NCI-H2196 treated with DMSO at 0.1 percent for 48 hours (cell line): ENCODE data around the gene AGFG2.
"Not testable (repeated sequence)": the region's sequence is repeated elsewhere in the genome, so short reads cannot be mapped to it uniquely, and the experiment has no call there.

Experiments
- DNase-seq: peaks from one replicate; lab custom pipeline; 2025; ENCODE audit not compliant: unreplicated experiment; lab: John Stamatoyannopoulos, UW

The AGFG2 gene

DNA sequence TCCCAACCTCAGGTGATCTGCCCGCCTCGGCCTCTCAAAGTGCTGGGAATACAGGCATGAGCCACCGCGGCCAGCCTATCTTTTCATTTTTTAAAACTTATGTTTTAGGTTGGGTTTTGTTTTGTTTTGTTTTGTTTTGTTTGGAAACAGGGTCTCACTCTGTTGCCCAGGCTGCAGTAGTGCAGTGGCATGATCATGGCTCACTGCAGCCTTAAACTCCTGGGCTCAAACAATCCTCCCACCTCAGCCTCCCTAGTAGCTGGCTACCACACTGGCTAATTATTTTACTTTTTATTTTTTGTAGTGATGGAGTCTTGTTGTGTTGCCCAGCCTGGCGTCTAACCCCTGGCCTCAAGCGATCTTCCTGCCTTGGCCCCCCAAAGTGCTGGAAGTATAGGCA is 19.4 kb upstream of the AGFG2 start:
- no peak for DNase-seq

DNA sequence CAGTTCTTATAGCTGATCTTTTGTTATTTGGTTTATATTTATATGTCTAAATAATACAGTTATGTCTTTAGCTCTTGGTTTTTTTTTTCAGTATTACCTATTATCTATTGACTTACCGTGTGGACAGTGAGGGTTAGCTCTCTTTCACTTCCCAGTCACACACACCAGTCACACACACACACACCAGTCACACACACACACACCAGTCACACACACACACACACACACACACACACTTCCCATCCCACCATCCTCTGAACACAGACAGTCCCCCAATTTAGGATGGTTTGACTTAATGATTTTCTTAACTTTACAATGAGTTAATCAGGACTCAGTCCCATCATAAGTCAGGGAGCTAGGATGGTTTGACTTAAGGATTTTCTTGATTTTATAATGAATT is 18.9 kb upstream of the AGFG2 start:
- no peak for DNase-seq

DNA sequence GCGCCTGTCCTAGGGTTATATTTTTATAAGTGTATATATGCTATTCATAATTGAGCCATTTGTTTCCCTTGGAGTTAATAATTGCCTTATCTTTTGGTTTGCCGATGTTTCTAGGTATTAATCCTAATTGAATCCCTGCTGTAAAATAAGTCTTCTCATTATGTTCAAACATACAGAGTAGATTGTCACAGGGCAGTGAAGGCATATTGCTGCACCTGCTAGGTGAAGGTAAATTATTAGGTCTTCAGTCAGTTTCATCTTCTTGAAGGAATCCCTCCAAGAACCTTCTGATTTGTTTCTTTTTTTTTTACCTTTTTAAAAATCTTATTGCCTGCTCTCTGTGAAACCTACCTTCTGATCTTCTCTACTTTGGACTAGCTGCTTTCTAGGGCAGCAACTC is 17.9 kb upstream of the AGFG2 start:
- DNase-seq, result no peak

DNA sequence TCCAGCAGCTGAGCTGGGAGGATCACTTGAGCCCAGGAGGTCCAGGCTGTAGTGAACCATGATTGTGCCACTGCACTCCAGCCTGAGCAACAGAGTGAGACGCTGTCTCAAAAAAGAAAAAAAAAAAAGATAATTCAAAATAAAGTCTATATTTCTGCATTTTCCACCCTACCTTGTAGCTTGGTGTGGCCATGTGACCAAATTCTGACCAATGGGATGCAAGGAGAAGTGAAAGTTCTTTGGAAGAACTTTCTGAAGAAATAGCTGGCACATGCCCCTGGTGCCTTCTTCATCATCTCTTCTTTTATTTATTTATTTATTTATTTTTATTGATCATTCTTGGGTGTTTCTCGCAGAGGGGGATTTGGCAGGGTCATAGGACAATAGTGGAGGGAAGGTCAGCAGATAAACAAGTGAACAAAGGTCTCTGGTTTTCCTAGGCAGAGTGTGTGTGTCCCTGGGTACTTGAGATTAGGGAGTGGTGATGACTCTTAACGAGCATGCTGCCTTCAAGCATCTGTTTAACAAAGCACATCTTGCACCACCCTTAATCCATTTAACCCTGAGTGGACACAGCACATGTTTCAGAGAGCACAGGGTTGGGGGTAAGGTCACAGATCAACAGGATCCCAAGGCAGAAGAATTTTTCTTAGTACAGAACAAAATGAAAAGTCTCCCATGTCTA is 17.0 kb upstream of the AGFG2 start:
- DNase-seq, result not testable (repeated sequence)

DNA sequence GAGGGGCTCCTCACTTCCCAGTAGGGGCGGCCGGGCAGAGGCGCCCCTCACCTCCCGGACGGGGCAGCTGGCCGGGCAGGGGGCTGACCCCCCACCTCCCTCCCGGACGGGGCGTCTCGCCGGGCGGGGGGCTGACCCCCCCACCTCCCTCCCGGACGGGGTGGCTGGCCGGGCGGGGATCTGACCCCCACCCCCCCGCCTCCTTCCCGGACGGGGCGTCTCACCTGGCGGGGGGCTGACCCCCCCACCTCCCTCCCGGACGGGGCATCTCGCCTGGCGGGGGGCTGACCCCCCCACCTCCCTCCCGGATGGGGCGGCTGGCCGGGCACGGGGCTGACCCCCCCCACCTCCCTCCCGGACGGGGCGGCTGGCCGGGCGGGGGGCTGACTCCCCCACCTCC is 15.8 kb upstream of the AGFG2 start:
- not testable (repeated sequence) for DNase-seq

DNA sequence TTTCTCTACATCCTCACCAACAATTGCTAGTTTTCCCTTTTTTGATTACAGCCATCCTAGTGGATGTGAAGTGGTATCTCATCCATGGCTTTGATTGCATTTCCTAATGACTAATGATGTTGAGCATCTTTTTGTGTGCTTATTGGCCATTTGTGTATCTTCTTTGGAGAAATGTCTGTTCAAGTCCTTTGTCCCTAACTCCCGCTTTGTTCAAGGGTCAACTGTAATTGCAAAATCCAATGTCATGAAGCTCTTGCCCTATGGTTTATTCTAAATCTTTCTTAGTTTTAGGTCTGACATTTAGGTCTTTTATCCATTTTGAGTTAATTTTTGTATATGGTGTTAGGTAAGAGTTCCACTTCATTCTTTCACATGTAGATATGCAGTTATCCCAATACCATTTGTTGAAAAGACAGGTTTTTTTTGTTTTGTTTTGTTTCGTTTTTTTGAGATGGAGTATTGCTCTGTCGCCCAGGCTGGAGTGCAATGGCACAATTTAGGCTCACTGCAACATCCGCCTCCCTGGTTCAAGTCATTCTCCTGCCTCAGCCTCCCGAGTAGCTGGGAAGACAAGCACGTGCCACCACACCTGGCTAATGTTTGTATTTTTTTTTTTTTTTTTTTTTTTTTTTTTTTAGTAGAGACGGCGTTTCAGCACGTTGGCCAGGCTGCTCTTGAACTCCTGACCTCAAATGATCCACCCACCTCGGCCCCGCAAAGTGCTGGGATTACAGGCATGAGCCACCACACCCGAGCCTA is 10.7 kb upstream of the AGFG2 start:
- DNase-seq, result not testable (repeated sequence)

DNA sequence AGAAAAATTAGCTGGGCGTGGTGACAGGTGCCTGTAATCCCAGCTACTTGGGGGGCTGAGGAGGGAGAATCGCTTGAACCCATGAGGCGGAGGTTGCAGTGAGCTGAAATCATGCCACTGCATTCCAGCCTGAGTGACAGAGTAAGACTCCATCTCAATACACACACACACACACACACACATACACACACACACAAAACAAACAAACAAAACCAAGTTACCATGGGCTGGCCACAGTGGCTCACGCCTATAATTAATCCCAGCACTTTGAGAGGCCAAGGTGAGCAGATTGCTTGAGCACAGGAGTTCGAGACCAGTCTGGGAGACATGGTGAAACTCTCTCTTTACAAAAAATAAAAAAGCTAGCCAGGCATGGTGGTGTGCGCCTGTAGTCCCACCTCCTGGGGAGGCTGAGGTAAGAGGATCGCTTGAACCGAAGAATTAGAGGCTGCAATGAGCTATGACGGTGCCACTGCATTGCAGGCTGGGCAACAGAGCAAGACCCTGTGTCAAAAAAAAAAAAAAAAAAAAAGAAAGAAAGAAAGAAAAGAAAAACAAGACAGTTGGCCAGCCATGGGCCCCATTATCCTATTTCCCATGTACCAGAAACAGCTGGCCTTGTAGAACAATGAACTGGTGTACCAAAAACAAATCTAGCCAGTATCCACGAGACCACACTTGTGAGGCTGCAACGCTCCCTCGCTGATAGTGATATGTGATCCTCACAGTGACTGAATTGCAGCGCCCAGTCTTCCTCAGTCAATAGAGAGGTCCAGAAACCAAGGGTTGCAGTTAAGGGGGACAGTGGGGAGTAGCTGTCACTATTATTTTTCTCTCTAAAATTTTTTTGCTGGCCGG is 6.6 kb upstream of the AGFG2 start:
- no peak for DNase-seq

DNA sequence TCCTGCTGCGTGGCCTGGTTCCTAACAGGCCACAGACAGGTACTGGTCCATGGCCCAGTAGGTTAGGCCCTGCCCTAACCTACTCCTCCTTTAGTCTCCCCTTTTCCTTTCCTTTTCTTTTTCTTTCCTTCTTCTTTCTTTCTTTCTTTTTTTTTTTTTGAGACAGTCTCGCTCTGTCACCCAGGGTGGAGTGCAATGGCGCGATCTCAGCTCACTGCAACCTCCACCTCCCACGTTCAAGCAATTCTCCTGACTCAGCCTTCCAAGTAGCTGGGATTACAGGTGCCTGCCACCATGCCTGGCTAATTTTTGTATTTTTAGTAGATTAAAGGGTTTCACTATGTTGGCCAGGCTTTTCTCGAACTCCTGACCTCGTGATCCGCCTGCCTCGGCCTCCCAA is 3.0 kb upstream of the AGFG2 start:
- not testable (repeated sequence) for DNase-seq

DNA sequence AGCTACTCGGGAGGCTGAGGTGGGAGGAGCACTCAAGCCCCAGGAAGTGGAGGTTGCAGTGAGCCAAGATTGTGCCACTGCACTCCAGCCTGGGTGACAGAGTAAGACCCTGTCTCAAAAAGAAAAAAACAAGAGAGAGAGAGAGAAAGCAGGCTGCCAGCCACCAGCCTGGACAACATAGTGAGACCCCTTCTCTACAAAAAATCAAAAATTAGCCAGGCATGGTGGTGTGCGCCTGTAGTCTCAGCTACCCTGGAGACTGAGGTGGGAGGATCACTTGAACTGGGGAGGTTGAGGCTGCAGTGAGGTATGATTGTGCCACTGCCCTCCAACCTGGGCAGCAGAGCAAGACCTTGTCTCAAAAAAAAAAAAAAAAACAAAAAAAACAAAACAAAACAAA is 2.3 kb upstream of the AGFG2 start:
- DNase-seq, result not testable (repeated sequence)

DNA sequence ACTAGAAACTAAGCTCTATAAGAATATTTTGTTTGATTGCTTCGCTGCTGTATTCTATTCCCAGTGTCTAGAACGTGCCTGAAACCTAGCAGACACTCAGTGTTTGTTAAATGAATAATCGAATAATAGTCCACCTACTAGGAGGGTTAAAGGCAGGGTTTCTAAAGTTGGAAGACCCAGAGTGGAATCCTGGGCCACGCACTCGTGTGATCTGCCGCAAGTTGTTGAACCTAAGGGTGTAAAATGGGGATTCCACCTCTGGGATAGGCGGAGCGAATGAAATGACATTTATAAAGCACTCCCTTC is 702 bp upstream of the AGFG2 start:
- no peak for DNase-seq

DNA sequence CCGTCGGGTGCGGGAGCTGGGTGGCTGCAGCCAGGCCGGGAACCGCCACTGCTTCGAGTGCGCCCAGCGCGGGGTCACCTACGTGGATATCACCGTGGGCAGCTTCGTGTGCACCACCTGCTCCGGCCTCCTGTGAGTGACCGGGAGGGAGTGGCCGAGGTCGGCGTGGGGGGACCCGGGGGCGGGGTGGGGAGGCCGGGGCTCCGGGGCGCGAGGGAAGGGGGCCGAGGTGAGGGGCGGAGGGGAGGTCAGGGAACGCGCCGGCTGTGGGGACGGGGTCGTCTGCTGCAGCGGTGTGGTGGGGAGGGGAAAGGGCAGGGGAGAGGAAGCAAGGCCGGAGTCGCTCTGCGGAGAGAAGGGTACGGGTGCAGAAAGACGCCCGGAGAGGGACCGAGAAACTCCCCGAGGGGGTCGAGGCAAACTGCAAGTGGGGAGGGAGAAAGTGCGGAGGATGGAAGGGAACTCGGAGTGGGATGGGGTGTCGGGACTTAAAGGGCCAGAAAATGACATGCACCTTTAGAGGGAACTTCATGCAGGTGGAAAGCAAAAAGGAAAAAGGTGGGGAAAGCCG is 518 bp downstream of the AGFG2 start:
- no peak for DNase-seq

DNA sequence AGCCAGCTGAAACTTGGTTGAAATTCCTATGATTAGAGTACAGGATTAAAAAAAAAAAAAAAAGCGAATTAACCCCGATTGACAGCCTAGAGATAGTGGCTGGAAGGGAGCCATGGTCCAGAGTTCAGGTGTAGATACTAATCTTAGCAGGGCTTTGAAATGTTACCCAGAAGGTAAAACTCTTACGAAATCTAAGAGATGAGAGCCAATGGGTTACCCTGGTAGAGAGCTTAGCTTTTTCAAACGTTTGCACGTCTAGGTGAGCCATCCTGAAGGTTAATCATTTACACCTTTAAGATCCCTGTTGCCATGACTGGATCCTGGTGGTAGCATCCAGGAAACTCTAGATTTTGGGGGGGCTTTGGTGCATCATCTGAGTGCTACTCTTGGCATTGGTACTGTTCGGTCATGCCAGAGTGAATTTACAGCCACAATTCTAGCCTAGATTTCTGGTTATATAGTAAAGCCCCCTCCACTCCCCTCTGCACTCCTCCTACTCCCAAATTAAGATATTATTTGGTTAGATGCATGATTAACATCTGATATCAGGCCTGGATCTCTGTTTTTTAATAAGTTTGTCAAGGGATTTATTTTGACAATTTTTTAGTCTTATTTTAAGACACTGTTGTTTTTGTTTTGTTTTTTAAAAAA is 1.2 kb downstream of the AGFG2 start:
- DNase-seq, result no peak

DNA sequence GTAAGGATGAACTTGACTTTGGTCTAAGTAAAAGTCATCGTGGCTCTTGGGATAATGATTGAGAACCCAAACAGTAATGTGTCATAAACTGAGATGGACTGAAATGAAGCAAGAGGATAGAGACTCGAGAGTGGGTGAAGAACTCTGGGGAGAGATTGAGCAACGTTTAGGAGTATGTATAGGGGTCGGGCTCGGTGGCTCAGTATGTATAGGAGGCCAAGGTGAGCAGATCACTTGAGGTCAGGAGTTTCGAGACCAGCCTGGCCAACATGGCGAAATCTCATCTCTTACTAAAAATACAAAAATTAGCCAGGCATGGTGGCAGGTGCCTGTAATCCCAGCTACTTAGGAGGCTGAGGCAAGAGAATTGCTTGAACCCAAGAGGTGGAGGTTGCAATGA is 2.3 kb downstream of the AGFG2 start:
- DNase-seq, result not testable (repeated sequence)

DNA sequence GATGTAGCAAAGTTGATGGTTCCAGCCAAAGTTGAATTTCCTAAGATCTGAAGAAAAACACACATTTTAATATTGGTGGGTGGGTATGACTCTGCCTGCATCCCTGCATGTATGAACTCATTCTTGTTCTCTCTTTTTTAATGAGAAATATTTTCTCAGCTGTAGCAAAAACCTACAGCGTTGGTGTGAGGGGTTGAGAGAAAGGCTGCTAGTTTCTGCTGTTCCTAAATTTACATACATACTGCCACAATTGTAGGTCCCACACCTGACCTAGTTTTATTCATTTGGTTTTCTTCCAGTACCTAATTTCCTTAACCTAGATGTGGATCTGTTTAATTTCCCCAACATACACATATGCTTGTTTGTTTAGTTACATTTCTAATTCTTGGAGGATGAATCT is 4.6 kb downstream of the AGFG2 start:
- no peak for DNase-seq

DNA sequence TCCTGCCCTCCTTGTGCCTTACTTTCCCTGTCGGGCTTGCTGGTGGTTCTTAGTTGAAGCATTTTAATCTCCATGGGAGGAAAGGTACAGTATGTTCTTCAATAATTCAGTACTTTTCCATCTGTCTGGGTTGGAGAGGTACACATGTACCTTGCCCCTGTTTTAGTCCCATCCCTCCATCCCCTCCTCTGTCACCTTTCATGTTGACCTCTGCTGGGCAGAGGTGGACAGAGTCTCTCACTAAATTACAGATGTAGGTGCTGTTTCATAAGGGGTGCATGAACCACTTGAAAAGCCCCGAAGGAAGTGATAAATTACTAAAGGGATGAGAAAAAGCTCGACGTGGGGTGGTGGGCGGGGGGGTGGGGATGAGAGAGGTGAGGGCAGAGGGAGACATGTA is 5.4 kb downstream of the AGFG2 start:
- DNase-seq, result no peak

DNA sequence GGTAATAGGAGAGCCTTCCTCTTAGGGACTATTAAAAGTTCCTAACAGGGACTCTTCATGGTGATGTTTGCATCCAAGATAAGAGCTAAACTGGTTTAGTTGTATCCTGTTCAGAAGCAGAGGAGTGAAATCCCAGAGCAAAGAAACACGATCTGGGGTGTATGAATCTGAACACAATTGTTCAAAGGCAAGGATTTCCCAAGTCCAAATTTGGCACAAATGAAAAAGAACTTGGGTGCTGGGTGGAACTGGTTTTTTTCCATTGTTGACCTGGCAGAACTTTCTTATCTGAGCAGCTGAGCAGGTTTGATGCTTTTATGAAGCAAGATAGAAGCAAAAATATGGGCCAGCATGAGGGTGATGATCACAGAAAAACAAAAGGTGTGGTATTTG is 6.0 kb downstream of the AGFG2 start:
- DNase-seq, result peak; percentile 47

DNA sequence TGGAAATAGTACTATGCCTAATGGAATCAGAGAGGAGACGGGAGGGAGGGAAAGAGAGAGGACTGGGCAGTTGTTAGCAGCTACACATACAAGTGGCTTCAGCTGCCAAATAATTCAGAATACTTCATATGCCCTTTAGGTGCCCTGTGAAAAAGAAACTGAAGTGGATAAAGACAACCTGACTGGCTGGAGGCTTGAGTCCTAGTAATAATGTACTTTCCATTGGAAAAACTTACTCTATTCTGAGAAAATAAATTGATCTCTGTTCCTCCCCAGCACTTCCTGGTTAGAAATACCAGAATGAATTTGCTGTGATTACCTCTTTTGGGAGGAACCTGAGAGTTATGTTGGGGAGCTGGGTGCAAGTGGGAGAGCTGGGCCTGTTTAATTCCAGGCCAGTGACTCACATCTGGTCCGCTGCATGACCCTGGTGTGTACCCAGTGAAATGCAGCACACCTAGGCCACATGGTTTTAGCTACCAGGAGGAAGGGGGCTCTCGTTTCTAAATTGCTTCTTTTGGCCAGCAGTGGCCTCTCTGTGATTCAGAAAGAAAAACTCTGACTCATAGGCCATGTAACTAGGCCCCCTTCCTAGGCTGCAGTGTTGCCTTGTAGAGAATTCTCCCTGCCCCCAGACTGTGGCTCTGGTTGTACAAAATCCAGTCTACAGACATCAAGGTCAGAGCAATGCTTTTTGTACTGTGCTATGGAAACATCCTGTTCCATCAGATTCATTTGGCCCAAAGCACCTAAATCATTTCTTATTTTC is 6.5 kb downstream of the AGFG2 start:
- DNase-seq, result peak; percentile 40

DNA sequence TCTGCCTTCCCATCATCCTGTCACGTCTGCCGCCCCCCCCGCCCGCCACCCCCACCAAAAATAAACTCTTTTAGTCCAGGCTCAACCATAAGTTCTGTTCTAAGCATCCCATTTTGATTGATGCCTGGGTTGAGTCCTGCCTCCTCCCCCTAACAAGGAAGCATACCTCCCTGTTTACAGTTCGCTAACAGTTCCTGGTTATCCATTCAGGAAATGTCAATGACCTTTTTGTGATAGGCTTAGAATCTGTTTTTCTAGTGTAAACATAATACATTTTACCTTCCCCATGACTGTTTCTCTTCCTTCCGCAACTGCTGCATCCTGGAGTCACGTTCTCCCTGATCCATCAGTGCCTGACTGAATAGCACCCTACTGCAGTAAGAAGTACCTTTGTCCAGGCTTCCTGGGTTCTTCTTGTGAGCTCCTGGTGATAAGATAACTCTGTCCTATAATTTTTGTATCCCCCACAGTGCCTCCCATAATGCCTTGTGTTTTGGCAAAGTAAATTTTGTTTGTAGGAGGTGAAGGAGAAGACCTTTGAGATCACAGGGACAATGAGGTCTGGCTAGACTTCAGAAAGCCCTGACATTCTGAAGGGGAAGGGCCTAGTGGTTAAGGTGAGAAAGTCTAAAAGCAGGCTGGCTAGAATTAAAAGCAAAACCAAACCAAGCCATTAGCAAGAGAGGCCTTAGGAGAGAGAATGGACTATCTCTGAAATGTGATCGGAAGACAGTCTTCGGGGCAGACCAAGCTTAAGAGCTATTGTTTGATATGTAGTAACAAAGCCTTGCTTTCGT is 7.3 kb downstream of the AGFG2 start:
- peak; percentile 16 for DNase-seq

DNA sequence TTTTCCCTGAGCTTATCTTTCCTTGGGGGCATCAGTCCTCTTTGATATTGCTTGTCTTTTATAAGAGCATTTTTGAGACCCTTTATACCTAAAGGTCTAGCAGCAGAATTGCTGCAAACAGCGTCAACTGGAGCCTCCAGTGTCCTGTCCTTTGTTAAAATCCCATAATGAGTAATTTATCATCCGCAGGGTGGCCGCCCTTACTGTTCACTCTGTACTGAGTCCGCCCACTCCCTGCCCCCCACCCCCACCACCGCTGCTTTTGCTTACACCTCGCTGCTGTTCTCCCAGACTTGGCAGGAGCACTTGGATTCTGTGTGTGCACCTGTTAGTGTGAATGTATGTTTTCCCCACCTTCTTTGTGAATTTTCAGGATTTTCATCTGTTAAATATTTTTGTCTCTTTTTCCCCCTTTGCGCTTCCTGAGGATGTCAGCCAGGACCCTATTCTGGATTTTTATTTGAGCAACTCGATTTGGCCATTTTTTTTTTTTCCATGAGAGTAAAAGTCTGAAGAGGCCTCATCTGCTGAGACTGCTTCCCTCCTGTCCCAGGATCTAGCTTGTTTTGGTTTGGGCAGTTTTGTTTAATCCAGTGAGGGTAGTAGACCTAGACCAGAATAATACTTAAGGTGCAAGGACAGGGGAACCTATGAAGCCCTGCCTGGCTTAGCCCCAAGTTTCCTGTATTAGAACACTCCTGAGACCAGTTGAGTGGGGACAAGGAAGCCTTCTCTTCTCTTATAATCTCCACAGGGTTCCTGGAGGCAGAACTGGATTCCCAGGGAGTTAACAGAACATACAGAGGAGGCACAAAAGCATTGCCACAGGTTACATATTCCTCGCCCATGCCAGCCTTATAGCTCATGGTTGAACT is 8.2 kb downstream of the AGFG2 start:
- DNase-seq, result peak; percentile 41
